K562 (cell line): Measurements from ENCODE around the gene AFF1. TPM values are rescaled to one million over a fixed set of nuclear protein-coding genes. Genes with fewer than 3 reads are reported as not detected.

Source experiments
- BHLHE40 ChIP-seq: IDR thresholded peaks from 2 replicates; pipeline ENCODE4 v1.6.1; 2011; ENCODE audit warnings: low read length, improper control_type of control experiment
- GMEB1 ChIP-seq: fragments of 250-450 bp; sonication (Bioruptor Pico); IDR thresholded peaks from 2 replicates; pipeline ENCODE4 v1.4.0; 2020; ENCODE audit warnings: mild to moderate bottlenecking
- ZC3H11A ChIP-seq: IDR thresholded peaks from 2 replicates; pipeline ENCODE4 v1.6.1; 2012; ENCODE audit warnings: low read depth, low read length, improper control_type of control experiment
- ZNF592 ChIP-seq: fragments of 450-650 bp; IDR thresholded peaks from 2 replicates; pipeline ENCODE4 v1.6.1; 2017; ENCODE audit warnings: antibody characterized with exemption, mild to moderate bottlenecking
- polyA plus RNA-seq, 8 experiments: library from polyadenylated mRNA; depleted of rRNA in 4 of 8; stranded (reverse) in 5 of 8; unstranded in 3 of 8; fragments of >200 nt; fragmentation: Nextera tagmentation in 2 of 8; fragmentation: Illumina TruSeq in 1 of 8; extraction: Ambion mirVana in 2 of 8; extraction: Trizol in 1 of 8; gene quantifications; 2 replicates each; pipeline versions ENCODE4 v1.2.1 to v1.2.3, GENCODE V29; 2011 to 2014; ENCODE audit warnings: inconsistent platforms in 1 of 8, missing spikeins in 1 of 8
- total RNA-seq, 7 experiments: library from RNA; depleted of rRNA in 6 of 7; stranded (reverse); fragments of >200 nt in 6 of 7; fragmentation: Illumina TruSeq in 2 of 7; extraction: Trizol in 2 of 7; gene quantifications; 2 replicates each; pipeline versions ENCODE4 v1.2.1 to v1.2.3, GENCODE V29; 2011 to 2021; ENCODE audit warnings: low replicate concordance in 1 of 7

Gene AFF1
- total and polyA plus RNA-seq, 9 of the 15 experiments (the other 6 are each of a cell fraction or from before 2014, with no cell fraction given), result 4.1 to 47.5 (median 17.2) TPM

GRCh38 chr4:87006676-87007527 is 72.1 kb downstream of the AFF1 start (continued):
- TF ChIP-seq GMEB1 (CRISPR knock-in tag) (peak; percentile 20; the same call in 1 of the 2 replicates), ZNF592 (peak; percentile 44; the same call in 1 of the 2 replicates), ZC3H11A (no peak), BHLHE40 (peak; percentile 81)
